ENCODE data around the gene AGBL1. TPM values are rescaled to one million over a fixed set of nuclear protein-coding genes. Genes with fewer than 3 reads are reported as not detected.

AGBL1 gene
- total and polyA plus RNA-seq, 2 donors (not counting 3 experiments of a cell fraction or from before 2014, with no cell fraction given): not detected

DNA sequence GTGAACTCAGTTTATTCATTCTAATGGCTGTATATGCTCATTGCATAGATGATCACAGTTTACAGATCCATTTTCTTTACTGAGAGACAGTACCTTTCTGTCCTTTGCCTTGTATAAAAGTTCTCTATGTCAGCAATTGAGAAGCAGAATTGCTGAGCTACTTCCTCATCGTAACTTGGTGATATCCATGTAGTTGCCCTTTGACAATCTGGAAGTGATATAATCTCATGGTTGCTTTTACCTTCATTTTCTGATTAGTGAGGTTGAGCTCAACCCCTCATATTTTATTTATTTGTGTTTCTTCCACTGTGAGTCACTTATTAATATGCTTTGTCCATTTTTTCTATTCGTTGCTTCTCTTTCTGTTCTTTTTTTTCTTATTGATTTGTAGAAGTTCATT, 696.5 kb downstream of the AGBL1 start:
- FAIRE-seq (no peak), DNase-seq (ENCODE audit: low read depth, low spot score) (no peak)
- Histone ChIP-seq H3K79me2 (ENCODE audit: control insufficient read depth, insufficient read depth, low read length) (no peaks in the 10 kb centered on the region), H3K4me1 (ENCODE audit: control insufficient read depth, extremely low read depth, insufficient read depth, low read length) (no peaks in the 10 kb centered on the region), H3K9me1 (replicated peaks; ENCODE audit: control insufficient read depth, extremely low read depth, insufficient read depth, low read length) (no peaks in the 10 kb centered on the region), H3K9me3 (replicated peaks; ENCODE audit: control insufficient read depth, insufficient read depth, low read length) (peaks cover 2% of the 10 kb centered on the region), H3K27me3 (ENCODE audit: control insufficient read depth in 2 of 2, insufficient read depth in 2 of 2, low read length in 2 of 2) (no peaks in the 10 kb centered on the region), H3K36me3 (ENCODE audit: control insufficient read depth in 2 of 2, extremely low read depth in 1 of 2, insufficient read depth in 2 of 2, low read length in 2 of 2) (no peaks in the 10 kb centered on the region), H3K4me2 (ENCODE audit: insufficient read depth, low read length) (no peak overlapping the region), H4K20me1 (replicated peaks; ENCODE audit: control insufficient read depth, extremely low read depth, insufficient read depth, low read length) (no peaks in the 10 kb centered on the region), H3K27ac (ENCODE audit: insufficient read depth, low read depth, low read length) (no peak overlapping the region), H3K9ac (replicated peaks; ENCODE audit: extremely low read depth, insufficient read depth, low read length) (no peak overlapping the region), H2AFZ (ENCODE audit: low read depth, low read length) (no peak overlapping the region), H3K4me3 (replicated peaks in 1 of 3; ENCODE audit: insufficient read depth in 1 of 3, low read depth in 1 of 3, low read length in 3 of 3) (no peak overlapping the region)
- ChIA-PET POLR2A (no interaction called here), CTCF (no interaction called here)
- BruUV-seq (replicated peaks): no TSS peak
- no peak for TF ChIP-seq EZH2 (IDR thresholded peaks at IDR 0.05; ENCODE audit: borderline replicate concordance, low read depth, low read length, severe bottlenecking)
- no peak for TF ChIP-seq POLR2A (IDR thresholded peaks at IDR 0.05; ENCODE audit: low read depth, low read length)
- TF ChIP-seq, protein P1, sequence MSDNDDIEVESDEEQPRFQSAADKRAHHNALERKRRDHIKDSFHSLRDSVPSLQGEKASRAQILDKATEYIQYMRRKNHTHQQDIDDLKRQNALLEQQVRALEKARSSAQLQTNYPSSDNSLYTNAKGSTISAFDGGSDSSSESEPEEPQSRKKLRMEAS (IDR thresholded peaks at IDR 0.05; ENCODE audit: insufficient read depth, insufficient read length): no peak
- no peak for TF ChIP-seq POLR2AphosphoS5 (IDR thresholded peaks at IDR 0.05; ENCODE audit: insufficient read depth, low read depth, low read length)
- TF ChIP-seq MYC (IDR thresholded peaks at IDR 0.05; ENCODE audit: low read depth, low read length): no peak
- no peak for TF ChIP-seq JUN (IDR thresholded peaks at IDR 0.05; ENCODE audit: borderline replicate concordance, insufficient read depth, insufficient read length, low read depth)
- TF ChIP-seq, protein P2, sequence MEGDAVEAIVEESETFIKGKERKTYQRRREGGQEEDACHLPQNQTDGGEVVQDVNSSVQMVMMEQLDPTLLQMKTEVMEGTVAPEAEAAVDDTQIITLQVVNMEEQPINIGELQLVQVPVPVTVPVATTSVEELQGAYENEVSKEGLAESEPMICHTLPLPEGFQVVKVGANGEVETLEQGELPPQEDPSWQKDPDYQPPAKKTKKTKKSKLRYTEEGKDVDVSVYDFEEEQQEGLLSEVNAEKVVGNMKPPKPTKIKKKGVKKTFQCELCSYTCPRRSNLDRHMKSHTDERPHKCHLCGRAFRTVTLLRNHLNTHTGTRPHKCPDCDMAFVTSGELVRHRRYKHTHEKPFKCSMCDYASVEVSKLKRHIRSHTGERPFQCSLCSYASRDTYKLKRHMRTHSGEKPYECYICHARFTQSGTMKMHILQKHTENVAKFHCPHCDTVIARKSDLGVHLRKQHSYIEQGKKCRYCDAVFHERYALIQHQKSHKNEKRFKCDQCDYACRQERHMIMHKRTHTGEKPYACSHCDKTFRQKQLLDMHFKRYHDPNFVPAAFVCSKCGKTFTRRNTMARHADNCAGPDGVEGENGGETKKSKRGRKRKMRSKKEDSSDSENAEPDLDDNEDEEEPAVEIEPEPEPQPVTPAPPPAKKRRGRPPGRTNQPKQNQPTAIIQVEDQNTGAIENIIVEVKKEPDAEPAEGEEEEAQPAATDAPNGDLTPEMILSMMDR (IDR thresholded peaks at IDR 0.05; ENCODE audit: extremely low read depth in 1 of 2, insufficient read depth in 1 of 2, low read depth in 1 of 2, low read length in 2 of 2): no peak
- TF ChIP-seq GATA2 (IDR thresholded peaks at IDR 0.05; ENCODE audit: insufficient read depth, insufficient read length, low read depth, low read length): no peak
- TF ChIP-seq FOS (IDR thresholded peaks at IDR 0.05; ENCODE audit: borderline replicate concordance, insufficient read depth, low read length): no peak
- intact Hi-C loops (cut with micrococcal nuclease): no loop called here
- dilution Hi-C loops (cut with MboI; ENCODE audit: extremely low pct_ligation_motif_present, low sequenced_read_pairs): no loop called here

Data from endothelial cell of umbilical vein (primary cell).